ENCODE results near the gene TOLLIP.

GRCh38 chr11:1292644-1293618 lies 16.5 kb downstream of the TOLLIP start:
- no peak for TF ChIP-seq POLR2AphosphoS5 (IDR thresholded peaks at IDR 0.05; ENCODE audit: low read depth, low read length)
- TF ChIP-seq POLR2A (IDR thresholded peaks at IDR 0.05; ENCODE audit: low read depth, low read length), result no peak
